ENCODE measurements around the gene ABCA7.

The ABCA7 gene

DNA sequence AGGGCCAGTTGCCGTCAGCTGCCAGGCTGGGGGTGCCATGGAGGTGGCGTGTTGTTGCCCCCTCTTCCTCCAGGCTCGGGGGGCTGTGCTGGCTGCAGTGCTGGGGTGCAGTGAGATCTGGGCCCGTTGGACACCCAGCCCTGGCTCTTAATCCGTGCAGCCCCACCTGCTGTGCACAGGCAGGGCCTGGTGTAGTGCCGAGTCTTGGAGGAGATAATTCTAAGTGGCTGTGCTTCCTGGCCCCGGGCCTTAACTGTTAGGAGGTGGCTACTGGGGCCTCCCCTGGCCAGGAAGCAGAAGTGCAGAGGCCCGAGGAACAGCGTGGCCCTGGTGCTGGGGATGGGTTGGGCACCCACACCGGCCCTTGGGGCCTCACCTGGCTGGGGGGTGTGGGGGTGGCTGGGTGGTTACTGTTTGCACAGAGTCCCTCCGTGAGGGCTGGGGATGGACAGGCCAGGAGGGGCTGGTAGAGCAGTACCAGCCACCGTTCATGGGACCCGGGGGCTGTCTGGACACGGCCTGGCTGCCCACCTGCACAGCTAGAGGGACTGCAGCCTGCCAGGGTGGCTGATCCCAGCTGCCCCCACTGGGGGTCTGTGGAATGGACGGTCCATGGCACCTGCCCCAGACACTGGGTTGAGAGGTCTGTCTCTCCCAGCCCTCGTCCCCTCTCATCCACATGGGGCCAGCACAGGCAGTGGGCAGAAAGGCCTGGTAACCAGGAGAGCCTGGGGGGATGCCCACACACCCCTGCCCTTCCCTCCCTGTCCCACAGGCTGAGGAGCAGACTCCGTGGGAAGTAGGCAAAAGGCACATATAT lies 67.1 kb downstream of the ABCA7 start:
- no peak for DNase-seq
- H3K4me1 ChIP-seq, result peaks cover 7 to 50% (median 37%) of the 10 kb centered on the region in 4 donors
- peaks cover 32 to 70% (median 69%) of the 10 kb centered on the region in 3 donors for H3K36me3 ChIP-seq
- intact Hi-C loops (cut with DNase I; ENCODE audit: low total_unique reads), result loop anchor here (10.0 kb wide), 1 partner anchor 182 kb away; the partner anchor contains the start of gene ARID3A
- TF ChIP-seq, protein P1, sequence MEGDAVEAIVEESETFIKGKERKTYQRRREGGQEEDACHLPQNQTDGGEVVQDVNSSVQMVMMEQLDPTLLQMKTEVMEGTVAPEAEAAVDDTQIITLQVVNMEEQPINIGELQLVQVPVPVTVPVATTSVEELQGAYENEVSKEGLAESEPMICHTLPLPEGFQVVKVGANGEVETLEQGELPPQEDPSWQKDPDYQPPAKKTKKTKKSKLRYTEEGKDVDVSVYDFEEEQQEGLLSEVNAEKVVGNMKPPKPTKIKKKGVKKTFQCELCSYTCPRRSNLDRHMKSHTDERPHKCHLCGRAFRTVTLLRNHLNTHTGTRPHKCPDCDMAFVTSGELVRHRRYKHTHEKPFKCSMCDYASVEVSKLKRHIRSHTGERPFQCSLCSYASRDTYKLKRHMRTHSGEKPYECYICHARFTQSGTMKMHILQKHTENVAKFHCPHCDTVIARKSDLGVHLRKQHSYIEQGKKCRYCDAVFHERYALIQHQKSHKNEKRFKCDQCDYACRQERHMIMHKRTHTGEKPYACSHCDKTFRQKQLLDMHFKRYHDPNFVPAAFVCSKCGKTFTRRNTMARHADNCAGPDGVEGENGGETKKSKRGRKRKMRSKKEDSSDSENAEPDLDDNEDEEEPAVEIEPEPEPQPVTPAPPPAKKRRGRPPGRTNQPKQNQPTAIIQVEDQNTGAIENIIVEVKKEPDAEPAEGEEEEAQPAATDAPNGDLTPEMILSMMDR (IDR thresholded peaks at IDR 0.05), result no peak
- H3K9me3 ChIP-seq, result no peaks in the 10 kb centered on the region
- no peak overlapping the region for H3K4me3 ChIP-seq
- peak overlapping the region; percentile 99 to 100 for H3K27ac ChIP-seq
- no peaks in the 10 kb centered on the region for H3K27me3 ChIP-seq

DNA sequence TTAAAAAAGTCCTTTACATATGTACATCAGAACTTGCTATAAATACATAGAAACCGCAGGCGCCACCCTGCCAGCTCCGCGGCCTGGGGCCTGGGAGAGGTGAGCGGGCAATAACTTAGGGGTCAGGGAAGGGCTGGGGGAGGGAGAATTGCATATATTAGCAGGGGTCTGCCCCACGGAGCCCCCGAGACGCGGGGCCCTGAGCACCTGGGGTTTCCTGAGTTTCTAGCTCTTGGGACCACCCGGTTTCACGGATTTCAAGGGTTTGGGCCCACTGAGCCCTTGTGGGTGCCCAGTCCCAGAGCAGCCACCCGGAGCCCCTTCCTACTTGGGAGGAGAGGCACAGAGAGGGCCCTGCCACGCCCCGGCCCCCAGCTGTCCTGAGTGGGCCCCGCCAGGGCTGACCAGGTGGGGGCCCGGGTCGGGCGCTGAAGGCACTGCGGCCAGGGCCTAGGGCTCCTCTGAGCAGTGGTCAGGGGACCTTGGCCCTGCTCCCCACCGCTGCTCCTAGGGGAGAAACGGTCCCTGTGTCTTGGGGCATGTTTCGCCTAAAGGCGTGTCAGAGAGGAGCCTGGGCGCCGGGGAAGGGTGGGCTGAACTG lies 67.9 kb downstream of the ABCA7 start:
- no peak overlapping the region for H3K4me3 ChIP-seq
- intact Hi-C loops (cut with DNase I; ENCODE audit: low total_unique reads), result loop anchor here (10.0 kb wide), 1 partner anchor 183 kb away; the partner anchor contains the start of gene ARID3A
- peaks cover 32 to 78% (median 76%) of the 10 kb centered on the region in 3 donors for H3K36me3 ChIP-seq
- no peak overlapping the region for H3K27ac ChIP-seq
- H3K27me3 ChIP-seq, result no peaks in the 10 kb centered on the region
- no peaks in the 10 kb centered on the region for H3K9me3 ChIP-seq
- DNase-seq, result no peak
- TF ChIP-seq, protein P1 (IDR thresholded peaks at IDR 0.05), result no peak
- peaks cover 7 to 49% (median 33%) of the 10 kb centered on the region in 4 donors for H3K4me1 ChIP-seq

DNA sequence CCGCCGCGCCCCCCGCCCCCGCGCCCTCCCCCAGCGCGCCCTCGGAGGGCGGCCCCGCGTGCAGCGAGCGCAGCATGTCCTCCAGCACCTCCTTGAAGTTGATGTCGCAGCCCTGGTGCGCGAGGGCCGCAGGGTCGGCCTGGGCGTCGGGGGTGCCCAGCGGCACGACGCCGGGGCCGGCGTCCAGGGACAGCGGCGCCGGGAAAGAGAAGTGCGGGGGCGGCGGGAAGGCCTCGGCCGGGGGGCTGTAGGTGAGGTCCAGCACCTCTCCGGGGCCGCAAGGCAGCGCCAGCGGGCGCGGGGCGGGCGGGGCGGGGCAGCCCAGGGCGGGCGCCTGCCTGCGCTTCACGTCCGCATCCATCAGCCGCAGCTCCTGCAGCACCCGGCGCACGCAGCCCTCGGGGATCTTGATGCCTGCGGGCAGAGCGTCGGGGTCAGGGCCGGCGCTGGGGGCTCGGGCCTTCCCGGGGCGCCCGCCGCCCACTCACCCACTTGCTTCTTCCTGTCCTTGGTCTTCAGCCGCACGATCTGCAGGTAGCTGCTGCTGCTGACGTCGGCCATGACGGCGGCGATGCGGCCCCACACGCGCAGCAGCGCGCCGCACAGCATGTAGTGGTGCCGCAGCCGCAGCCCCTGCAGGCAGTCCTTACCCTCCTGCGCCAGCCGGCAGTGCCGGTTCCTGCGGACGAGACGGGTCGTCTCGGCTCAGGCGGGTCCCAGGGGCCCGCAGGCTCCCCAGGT lies 68.6 kb downstream of the ABCA7 start:
- TF ChIP-seq, protein P1 (IDR thresholded peaks at IDR 0.05), result no peak
- H3K27ac ChIP-seq, result no peak overlapping the region
- H3K36me3 ChIP-seq, result peaks cover 32 to 81% (median 79%) of the 10 kb centered on the region in 3 donors
- intact Hi-C loops (cut with DNase I; ENCODE audit: low total_unique reads), result loop anchor here (10.0 kb wide), 1 partner anchor 184 kb away; the partner anchor contains the start of gene ARID3A
- H3K4me1 ChIP-seq, result peaks cover 7 to 49% (median 32%) of the 10 kb centered on the region in 4 donors
- H3K4me3 ChIP-seq, result no peak overlapping the region
- no peaks in the 10 kb centered on the region for H3K27me3 ChIP-seq
- H3K9me3 ChIP-seq, result no peaks in the 10 kb centered on the region
- no peak for DNase-seq

DNA sequence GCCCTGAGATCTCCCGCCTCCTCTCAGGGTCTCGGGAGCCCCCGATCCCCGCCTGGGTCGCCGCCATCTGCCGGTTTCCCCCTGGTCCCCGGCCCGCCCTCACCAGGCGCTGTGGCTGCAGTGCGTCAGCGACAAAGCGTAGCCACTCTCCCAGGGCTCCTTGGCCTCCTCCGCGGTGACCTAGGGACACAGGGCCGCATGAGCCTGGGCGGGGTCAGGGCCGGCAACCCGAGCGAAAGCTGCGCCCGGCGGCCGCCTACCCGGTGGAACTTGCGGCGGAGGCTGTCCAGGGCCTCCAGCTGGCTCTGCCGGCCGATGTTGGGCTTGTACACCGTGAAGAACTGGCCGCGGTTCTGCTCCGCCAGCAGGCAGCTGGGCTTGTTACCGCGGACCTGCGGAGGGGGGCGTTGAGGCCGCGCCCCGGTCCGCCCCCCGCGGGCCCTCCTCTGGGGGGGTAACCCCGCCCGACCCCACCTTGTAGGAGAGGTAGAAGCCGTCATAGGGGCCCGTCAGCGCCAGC lies 69.2 kb downstream of the ABCA7 start:
- Histone ChIP-seq H3K36me3 (peaks cover 32 to 86% (median 84%) of the 10 kb centered on the region in 3 donors), H3K4me3 (no peak overlapping the region), H3K4me1 (peaks cover 7 to 54% (median 37%) of the 10 kb centered on the region in 4 donors), H3K27me3 (no peaks in the 10 kb centered on the region), H3K27ac (no peak overlapping the region), H3K9me3 (no peaks in the 10 kb centered on the region)
- intact Hi-C loops (cut with DNase I; ENCODE audit: low total_unique reads), result loop anchor here (10.0 kb wide), 1 partner anchor 184 kb away; the partner anchor contains the start of gene ARID3A
- DNase-seq, result no peak
- TF ChIP-seq, protein P1 (IDR thresholded peaks at IDR 0.05), result no peak

All from tibial artery (tissue), 4 donors.